ENCODE results near the gene RFX2.
"Not testable (repeated sequence)": the region's sequence is repeated elsewhere in the genome, so short reads cannot be mapped to it uniquely, and the experiment has no call there.

The RFX2 gene

GRCh38 chr19:5993648-5994358, 116.5 kb downstream of the RFX2 start:
- no peak for DNase-seq (ENCODE audit: extremely low read depth in 1 of 2, low read depth in 1 of 2)

- no peak for DNase-seq (ENCODE audit: extremely low read depth in 1 of 2, low read depth in 1 of 2)
Measured at GRCh38 chr19:5993201-5993600, 117.1 kb downstream of the RFX2 start.

GRCh38 chr19:5992756-5993155, 117.5 kb downstream of the RFX2 start:
- no peak for DNase-seq (ENCODE audit: extremely low read depth in 1 of 2, low read depth in 1 of 2)

DNA sequence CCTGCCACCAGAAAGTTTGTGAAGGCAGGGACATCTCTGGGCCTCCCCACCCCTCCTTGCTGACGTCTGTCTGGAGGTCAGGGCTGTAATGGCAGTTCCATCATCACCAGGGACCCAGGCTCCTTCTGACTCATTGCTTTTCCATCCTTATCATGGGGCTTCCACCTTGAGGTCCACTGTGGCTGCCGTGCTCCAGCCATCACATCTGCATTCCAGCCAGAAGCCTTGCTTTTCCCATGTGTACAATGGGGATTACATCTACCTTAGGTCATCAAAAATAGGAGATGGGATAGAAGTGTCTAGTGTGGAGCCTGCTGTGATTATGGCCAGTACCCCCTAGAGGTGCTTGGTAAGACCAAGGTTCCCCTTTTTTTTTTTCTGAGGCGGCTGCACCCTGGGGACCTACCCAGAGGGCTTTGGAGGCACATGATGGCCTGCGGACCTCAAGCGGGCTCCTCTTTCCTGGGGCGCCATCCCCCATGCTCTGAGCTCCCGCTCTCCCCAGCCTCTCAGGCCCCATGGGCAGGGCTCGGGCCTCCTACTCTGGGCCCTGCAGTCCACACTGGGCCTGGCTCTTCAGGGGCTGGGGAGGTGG, 119.0 kb downstream of the RFX2 start:
- DNase-seq (ENCODE audit: extremely low read depth in 1 of 2, low read depth in 1 of 2), result no peak

GRCh38 chr19:5990289-5990797, 120.0 kb downstream of the RFX2 start:
- DNase-seq (ENCODE audit: extremely low read depth in 1 of 2, low read depth in 1 of 2), result no peak

DNA sequence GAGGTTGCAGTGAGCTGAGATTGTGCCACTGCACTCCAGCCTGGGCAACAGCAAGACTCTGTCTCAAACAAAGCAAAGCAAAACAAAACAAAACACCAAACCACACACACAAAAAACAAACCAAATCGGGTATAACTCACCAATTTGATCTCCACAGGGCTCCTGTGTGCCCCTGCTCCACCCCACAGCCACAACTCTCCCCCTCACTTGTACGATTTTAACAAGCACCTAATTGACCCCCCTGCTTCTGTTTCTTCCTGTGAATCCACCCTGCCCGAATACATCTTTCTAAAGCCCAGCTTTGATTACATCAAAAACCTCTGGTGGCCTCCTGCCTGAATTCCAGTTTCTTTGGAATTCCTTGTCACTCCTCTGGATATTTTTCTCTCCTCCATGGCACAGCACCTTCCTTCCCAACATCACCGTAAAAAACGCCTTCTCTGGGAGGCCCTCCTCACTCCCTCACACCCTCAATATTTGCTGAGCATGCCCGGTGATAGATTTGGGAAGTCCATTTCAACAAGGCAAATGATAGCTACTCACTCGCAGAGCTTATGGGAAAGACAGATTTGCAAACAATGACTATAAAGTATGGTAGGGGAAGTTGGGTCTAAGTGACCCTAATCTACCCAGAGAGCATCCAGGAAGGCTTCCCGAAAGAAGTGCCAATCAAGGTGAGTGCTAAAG, 120.8 kb downstream of the RFX2 start:
- DNase-seq (ENCODE audit: extremely low read depth in 1 of 2, low read depth in 1 of 2), result no peak

DNA sequence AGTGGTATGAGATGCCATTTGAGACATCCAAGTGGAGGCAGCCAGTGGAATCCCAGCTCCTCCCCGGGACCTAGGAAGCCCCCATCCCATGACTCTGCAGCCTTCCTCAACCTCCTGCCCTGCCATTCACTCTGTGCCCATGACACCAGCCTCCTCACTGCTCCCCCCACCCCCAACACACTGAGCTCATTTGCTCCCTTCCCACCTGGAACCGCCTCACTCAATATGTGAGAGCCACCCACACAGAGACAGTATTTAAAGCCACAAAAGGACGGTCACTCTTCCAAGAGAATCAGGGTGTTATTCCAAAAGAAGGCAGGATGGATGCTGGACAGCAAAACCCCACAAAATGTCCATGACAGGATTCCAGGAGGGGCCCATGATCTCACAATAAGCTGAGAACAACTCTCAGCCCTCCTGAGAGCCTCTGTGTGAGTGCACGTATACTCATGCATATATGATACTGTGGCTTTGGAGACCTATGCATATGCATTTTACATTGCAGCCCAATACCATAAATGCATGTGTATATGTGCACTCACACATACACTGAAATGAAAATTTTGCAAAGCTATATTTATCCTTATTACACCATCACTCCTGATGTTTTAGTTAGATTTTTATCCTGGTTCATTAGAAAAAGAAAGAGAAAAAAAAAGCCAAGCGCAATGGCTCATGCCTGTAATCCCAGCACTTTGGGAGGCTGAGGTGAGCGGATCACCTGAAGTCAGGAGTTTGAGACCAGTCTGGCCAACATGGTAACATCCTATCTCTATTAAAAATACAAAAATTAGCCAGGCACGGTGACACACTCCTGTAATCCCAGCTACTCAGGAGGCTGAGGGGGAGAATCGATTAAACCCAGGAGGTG, 121.5 kb downstream of the RFX2 start:
- no peak for DNase-seq (ENCODE audit: extremely low read depth in 1 of 2, low read depth in 1 of 2)

- DNase-seq (ENCODE audit: extremely low read depth in 1 of 2, low read depth in 1 of 2), result peak; percentile 32 to 68
Measured at GRCh38 chr19:5987077-5987818, 123.1 kb downstream of the RFX2 start.

DNA sequence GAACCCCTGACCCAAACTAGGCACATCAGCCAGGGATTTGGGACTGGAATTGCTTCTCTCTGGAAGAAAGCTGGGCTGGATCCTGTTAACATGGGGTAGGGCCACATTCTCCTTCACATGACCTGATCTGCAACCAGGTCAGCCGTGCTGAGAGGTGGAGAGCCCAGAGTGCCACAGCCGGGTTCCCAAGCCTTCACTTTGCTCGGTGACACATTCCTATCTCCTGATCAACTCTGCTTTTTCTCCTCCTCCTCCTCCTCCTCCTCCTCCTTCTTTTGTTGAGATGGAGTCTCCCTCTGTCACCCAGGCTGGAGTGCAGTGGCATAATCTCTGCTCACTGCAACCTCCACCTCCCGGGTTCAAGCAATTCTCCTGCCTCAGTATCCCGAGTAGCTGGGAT, 124.5 kb downstream of the RFX2 start:
- not testable (repeated sequence) for DNase-seq (ENCODE audit: extremely low read depth in 1 of 2, low read depth in 1 of 2)

DNA sequence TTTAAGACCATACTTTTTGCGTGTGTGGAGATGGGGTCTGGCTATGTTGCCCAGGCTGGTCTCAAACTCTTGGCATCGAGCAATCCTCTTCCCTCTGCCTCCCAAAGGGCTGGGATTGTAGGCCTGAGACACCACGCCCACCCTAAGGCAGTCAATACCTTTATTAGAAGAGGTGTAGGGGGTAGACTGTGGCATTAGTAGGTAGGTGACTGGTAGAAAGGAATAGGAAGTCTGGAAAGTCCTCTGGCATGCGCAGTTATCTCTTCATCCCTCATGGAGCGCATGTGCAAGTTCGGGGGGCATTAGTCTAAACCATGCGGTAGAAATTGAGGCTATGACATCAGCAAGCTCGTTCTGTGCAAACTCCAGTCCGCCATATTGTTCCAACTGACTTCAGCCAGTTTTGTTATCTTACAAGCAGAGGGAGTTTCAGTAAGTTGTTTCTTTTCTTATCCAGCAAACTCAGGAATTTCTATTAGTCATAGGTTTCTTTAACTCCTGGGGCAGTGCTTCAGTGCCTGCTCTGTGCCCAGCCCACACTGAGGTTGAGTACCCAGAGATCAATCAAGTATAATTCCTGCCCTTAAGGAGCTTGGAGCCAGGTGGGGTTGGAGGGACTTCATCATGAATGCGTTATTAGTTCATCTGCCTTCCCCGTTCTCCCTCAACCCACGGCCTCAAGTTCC, 125.1 kb downstream of the RFX2 start:
- no peak for DNase-seq (ENCODE audit: extremely low read depth in 1 of 2, low read depth in 1 of 2)

DNA sequence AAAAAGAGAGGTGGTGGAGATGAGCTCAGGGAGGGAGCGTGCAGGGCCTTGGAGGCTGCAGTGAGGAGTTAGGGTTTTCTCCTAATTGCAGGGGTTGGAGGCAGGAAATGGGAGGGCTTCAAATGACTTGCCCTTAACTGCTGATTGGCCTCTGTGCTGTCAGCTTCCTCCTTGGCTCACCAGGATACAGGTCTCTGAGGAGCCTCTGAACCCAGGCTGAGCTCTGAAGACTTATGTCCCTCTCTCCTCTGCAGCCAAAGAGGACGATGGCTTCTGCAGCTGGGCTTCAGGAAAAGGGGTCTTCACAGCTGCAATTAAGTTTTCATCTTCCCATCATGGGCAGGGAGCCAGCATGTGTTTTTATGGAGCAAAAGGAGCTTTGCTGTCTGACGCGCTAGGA, 125.7 kb downstream of the RFX2 start:
- DNase-seq (ENCODE audit: extremely low read depth in 1 of 2, low read depth in 1 of 2), result no peak

- no peak for DNase-seq (ENCODE audit: extremely low read depth in 1 of 2, low read depth in 1 of 2)
Measured at GRCh38 chr19:5983367-5983955, 126.8 kb downstream of the RFX2 start.

GRCh38 chr19:5978606-5979552, 131.4 kb downstream of the RFX2 start:
- no peak for DNase-seq (ENCODE audit: extremely low read depth in 1 of 2, low read depth in 1 of 2)

DNA sequence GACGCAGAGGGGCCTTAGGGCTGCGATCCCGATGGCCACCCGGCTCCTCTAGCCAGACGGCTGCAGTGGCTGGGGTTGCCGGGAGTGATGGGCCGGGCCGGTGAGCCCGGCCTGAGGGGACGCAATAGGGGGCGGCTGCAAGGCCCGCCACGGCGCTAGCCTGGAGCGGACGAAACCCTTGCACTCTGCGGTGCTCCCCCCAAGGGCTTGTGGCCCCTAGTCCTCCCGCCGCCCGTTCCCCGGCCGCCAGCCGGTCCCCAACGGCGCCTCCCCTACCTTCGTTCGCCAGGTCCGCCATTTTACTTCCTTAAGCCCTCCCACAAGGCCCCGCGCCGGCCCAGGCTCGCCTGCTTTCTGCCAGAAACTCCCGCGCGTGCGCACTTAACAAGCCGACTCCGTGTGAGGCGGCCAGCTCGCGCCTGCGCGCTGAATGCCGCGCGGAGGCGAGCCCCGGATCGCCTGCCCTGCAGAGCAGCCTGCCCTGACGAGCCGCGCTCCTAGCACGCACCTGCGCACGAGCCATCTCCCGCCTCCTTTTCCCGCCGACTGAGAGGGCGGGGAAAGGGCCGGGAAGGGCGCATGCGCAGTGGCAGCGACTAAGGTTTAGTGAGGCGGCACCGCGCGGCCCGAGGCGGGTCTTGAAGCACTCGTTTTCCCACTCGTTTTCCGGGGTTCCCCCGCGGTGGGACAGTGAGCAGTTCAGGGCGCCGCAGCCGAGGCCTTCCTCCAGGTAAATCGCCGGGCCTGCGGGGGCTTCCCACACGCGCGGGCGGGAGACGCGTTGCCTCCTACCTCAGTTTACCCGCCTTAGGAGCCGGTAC, 132.3 kb downstream of the RFX2 start, which contains the start of gene RANBP3:
RANBP3 (minus strand) TSS at position 356 of the 821 bp plus-strand sequence; CDS start at position 298, 58 bp downstream.
- DNase-seq (ENCODE audit: extremely low read depth in 1 of 2, low read depth in 1 of 2), result peak; percentile 94 to 98

GRCh38 chr19:5977222-5977784, 133.0 kb downstream of the RFX2 start:
- DNase-seq (ENCODE audit: extremely low read depth in 1 of 2, low read depth in 1 of 2), result no peak

DNA sequence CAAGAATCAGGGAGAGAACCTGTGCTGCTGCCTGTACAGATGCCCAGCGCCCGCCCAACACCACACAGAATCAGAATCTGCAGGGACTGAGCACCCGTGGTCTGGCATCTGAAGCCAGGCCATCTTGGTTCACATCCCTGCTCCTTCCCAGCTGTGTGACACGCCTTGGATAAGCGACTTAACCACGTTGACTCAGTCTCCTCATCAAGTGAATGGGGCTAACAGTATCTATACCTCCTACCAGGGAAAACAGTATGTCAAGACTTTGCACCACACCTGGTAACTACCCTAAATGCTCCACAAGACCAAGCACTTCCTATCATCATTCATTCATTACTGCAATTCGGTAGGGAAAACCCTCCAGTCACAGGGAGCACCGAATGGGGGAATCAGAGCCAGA, 133.5 kb downstream of the RFX2 start:
- no peak for DNase-seq (ENCODE audit: extremely low read depth in 1 of 2, low read depth in 1 of 2)

DNA sequence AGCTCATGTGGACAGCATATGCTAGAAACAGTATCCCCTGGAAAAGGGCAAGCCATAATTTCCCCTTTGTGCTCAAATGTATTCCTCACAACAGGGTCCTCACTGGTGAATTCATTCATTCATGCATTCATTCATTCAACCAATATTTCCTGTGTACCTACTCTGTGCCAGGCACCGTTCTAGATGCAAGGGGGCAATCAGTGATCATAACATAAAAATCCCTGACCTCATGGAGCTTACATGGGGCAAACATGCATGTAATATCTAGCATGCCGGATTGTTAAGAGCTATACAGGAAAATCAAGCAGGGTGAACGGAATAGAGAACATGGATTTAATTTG, 134.9 kb downstream of the RFX2 start:
- DNase-seq (ENCODE audit: extremely low read depth in 1 of 2, low read depth in 1 of 2), result no peak
